CD4-positive, alpha-beta T cell treated with Interleukin-4 for 1 hour (primary cell): ENCODE results near the gene CCDC14.
A peak's percentile ranks its signal among the peaks of the same experiment; 100 is the strongest.
"Not testable (repeated sequence)": the region's sequence is repeated elsewhere in the genome, so short reads cannot be mapped to it uniquely, and the experiment has no call there.

Source experiments
- DNase-seq, 2 donors: peaks; one replicate each; pipeline ENCODE4 v3.0.0-alpha.2; 2020 to 2022

CCDC14 gene, protein sequence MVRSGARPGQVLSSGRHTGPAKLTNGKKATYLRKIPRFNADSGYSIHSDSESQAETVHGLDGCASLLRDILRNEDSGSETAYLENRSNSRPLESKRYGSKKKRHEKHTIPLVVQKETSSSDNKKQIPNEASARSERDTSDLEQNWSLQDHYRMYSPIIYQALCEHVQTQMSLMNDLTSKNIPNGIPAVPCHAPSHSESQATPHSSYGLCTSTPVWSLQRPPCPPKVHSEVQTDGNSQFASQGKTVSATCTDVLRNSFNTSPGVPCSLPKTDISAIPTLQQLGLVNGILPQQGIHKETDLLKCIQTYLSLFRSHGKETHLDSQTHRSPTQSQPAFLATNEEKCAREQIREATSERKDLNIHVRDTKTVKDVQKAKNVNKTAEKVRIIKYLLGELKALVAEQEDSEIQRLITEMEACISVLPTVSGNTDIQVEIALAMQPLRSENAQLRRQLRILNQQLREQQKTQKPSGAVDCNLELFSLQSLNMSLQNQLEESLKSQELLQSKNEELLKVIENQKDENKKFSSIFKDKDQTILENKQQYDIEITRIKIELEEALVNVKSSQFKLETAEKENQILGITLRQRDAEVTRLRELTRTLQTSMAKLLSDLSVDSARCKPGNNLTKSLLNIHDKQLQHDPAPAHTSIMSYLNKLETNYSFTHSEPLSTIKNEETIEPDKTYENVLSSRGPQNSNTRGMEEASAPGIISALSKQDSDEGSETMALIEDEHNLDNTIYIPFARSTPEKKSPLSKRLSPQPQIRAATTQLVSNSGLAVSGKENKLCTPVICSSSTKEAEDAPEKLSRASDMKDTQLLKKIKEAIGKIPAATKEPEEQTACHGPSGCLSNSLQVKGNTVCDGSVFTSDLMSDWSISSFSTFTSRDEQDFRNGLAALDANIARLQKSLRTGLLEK

GRCh38 chr3:123960781-123961507 lies at the start of gene CCDC14:
TSS of gene CCDC14 (minus strand) at chr3:123961229. CDS start at chr3:123961173, 56 bp downstream.
- peak; percentile 78 to 80 for DNase-seq

DNA sequence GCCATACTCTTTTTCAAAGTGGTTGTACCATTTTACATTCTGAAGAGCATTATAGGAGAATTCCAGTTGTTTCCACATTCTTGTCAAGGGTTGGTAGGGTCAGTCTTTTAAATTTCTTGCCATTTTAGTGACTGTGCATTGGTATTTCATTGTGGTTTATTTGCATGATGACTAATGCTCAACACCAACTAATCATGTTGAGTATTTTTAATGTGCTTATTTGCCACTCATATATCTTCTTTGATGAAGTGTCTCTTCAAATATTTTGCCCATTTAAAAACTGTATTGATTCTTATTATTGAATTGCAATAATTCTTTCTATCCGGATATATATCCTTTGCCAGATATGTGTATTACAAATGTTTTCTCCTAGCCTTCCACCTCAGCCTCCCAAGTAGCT lies 47.3 kb upstream of the CCDC14 start:
- DNase-seq: not testable (repeated sequence)

GRCh38 chr3:124007186-124007585 lies 46.2 kb upstream of the CCDC14 start:
- DNase-seq: no peak

GRCh38 chr3:124002405-124003079 lies 41.5 kb upstream of the CCDC14 start:
- DNase-seq: not testable (repeated sequence)

GRCh38 chr3:124001366-124001765 lies 40.3 kb upstream of the CCDC14 start:
- not testable (repeated sequence) for DNase-seq

DNA sequence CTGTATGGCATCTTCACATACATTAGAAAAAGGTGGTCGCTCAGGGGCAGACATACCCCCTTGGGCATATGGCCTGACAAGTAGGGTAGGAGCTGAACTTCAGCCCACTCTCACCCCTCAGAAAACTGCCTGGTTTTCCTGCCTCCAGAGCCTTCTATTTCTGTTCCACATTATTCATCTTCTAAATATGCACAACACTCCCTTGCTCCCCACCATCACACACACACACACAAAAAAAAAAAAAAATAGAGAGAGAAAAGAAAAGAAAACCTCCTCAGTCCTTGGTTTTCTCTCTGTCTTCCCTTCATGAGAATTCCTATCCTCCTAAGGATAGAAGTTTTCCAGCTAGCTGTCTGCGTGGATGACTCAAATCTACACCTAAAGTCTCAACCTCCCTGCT lies 36.5 kb upstream of the CCDC14 start:
- DNase-seq: no peak

GRCh38 chr3:123993818-123994217 lies 32.8 kb upstream of the CCDC14 start:
- DNase-seq: no peak

- not testable (repeated sequence) for DNase-seq
Measured at GRCh38 chr3:123991730-123992588, 30.9 kb upstream of the CCDC14 start, which contains the start of gene ROPN1. TSS of gene ROPN1 (minus strand) at chr3:123992124. CDS start at chr3:123980481, 11,643 bp downstream.

GRCh38 chr3:123986427-123986826 lies 25.4 kb upstream of the CCDC14 start:
- no peak for DNase-seq

DNA sequence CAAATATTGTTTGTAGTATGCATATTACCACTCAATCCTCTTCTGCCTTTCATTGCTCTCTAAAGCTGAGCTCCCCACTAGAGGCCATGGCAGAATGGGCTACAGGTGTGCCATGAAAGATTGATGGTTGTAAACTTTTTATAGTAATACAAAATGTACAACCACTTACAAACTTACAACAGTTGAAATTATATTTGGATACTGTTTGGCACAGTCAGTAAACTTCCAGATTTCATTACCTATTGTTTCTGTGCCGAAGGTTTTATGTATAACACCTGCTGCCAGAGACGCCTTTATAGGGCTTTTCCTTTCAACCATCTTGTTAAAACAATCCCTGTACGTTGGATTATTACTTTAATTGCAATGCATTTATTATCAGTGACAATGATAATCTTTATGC lies 23.9 kb upstream of the CCDC14 start:
- DNase-seq: no peak

GRCh38 chr3:123984350-123984749 lies 23.3 kb upstream of the CCDC14 start:
- no peak for DNase-seq

- not testable (repeated sequence) for DNase-seq
Measured at GRCh38 chr3:123981317-123981716, 20.3 kb upstream of the CCDC14 start.

DNA sequence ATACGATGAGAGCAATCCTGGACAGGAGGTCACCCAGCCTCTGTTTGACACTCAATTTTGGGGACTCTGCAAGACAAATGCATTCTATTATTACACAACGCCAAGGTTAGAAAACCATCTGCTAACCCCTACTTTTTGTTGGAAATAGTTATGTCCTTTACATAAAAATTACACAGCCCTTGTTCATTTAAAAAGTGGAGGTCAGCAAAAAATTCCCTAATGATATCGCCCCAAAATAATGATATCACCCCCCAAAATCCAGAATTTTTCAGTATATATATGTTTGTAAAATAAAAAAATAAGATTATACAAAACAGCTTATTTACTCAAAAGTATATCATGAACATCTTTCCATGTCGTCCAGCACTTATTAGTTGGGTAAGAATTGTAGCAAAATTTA lies 19.5 kb upstream of the CCDC14 start:
- DNase-seq: no peak

DNA sequence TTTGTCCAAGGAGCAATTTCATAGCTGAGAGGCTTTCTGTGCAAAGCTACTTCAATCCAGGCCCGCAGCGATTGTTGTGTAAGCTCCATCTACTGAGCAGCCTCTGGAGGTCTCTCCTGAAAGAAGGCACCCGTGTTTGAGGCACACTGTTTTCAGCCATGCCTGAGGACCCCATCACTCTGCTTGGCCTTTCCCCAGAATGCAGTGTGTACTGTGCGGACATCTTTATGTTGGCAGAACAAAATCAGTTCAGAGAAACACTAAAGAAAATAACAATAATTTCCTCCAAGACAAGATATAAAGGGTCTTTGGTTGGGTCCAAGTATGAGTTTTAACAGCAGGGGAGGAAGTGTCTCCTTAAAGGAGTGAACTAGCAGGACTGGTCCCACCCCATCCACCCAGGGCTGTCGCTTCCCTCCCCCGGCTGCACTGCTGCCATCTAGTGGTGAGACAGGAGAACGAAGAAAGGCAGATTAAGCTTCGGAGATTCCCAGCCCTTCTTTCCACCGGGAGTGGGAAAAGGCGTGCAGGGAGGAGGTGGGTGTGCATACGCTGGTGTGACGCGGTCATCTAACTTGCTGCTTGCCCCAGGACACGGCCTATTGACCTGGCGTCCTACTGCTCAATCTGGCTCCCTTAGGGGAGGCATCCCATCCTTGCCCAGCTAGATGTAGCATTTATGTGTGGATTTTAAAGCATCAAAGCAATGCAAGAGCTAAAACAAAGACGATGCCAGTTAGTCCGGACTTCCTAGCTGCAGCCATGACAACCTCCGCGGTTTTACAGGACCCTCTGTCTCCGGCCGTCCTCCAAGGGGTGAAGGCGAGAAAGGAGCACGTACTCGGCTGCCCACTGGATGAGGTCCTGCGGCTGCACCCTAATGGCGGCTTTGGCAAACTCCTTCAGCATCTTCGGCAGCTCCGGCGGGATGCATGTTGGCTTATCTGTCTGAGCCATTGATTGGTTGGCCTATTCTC lies 18.8 kb upstream of the CCDC14 start:
- DNase-seq: peak; percentile 28 to 45

DNA sequence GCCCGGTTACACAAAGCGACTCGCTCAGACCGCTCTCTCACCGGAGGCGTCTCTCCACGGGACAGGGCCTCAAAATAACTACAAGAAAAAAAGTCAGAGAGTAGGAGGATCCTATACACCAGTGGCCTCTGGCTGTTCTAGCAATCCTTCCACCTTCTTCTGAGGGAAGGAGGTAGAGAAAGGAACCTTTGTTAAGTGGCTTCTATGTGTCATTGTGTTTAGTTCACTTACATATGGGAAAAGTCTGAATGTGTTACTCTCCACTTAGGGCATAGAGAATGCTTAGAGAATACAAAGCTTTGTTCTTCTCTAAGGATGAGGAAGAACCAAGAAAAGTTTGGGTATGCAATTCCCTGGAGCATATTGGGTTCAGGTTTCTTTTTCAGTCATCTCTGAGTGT lies 15.9 kb upstream of the CCDC14 start:
- DNase-seq: not testable (repeated sequence)

- not testable (repeated sequence) for DNase-seq
Measured at GRCh38 chr3:123976181-123976898, 15.3 kb upstream of the CCDC14 start.

DNA sequence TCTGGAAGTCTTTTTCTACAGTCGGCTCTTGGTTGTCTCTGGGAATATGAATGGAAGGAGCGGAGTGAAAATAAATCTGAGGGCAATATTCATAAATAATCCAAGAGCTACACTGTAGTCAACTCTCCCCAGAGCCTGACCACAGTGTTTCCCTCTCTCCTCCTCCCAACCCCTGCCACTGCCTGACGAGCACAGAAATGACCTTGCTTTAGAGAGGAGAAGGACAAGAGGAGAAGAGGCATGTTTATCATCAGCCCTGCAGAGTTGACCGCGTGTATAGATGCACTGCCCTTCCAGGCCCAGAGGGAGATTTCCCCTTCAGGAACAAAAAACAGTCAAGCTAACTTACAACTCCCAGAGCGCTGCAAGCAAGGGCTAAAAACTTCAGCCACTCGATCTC lies 14.0 kb upstream of the CCDC14 start:
- not testable (repeated sequence) for DNase-seq

- DNase-seq: no peak
Measured at GRCh38 chr3:123971406-123971805, 10.4 kb upstream of the CCDC14 start.

GRCh38 chr3:123967260-123967659 lies 6.2 kb upstream of the CCDC14 start:
- DNase-seq: not testable (repeated sequence)
